Amygdala (tissue), 56 donors: ENCODE measurements around the gene PPP1R13B.

ENCODE experiments used
- DNase-seq, 56 donors: peaks; one replicate each; lab custom pipeline; 2025; lab: John Stamatoyannopoulos, UW

The PPP1R13B gene

DNA sequence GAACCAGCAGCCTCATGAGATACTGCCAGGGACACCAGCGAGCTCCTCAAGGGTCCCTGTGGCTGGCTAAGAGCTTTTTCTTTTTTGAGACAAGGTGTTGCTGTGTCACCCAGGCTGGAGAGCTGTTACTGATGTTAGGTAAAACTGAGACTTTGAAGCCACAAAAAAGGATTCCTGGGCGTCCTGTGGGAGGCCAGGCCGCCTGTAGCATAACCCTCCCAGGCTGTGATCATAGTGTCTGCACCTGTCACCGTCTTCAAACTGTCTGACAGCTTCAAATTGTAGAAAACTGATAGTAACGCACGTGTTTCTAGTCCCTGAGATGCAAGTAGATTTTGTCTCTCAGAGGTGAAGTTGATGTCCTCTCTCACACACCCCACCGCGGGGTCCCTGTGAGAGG, 127.6 kb downstream of the PPP1R13B start:
- DNase-seq = no peak

DNA sequence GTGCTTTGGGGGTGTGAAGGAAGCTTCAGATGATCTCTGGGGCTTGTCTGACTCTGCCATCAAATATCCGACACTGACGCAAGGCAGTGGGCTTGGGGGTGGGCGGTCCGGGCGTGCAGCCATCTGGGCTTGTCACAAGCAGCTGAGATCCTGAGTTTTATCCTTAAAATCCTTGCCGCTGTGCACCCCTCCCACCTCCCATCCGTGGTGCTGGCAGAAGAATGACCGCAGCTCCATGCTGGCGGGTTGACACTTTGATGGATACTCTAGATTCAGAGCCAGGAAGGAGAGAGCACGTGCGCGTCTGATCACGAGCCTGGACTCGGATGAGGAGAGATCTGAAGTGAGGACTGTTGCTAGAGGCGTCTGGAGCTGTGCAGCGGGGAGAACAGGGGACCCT, 128.8 kb downstream of the PPP1R13B start:
- DNase-seq = peak in 2 of 56 donors; percentile 26 to 33

DNA sequence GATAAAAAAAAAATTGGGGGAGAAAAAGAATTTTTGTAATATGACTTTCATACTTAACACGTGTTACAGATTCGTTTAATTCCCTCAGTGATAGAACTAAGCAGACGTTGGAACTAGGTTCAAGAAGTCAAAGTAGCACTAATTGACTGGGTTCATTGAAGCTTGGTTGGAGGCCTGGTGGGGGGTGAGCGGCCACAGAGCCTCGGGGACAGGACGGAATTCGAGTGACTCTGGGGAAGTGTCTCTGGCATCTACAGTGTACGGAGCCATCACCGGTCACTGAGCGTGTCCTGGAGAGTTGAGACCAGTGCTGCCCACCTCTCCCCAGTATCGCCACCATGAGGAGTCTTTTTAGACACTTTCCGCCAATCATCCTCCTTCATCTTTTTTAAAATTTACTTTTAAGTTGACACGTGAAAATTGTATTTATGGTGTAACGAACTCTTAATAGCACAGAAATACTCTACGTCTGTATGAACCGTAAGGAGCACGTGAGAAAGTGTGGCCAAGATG, 130.4 kb downstream of the PPP1R13B start:
- DNase-seq = no peak

DNA sequence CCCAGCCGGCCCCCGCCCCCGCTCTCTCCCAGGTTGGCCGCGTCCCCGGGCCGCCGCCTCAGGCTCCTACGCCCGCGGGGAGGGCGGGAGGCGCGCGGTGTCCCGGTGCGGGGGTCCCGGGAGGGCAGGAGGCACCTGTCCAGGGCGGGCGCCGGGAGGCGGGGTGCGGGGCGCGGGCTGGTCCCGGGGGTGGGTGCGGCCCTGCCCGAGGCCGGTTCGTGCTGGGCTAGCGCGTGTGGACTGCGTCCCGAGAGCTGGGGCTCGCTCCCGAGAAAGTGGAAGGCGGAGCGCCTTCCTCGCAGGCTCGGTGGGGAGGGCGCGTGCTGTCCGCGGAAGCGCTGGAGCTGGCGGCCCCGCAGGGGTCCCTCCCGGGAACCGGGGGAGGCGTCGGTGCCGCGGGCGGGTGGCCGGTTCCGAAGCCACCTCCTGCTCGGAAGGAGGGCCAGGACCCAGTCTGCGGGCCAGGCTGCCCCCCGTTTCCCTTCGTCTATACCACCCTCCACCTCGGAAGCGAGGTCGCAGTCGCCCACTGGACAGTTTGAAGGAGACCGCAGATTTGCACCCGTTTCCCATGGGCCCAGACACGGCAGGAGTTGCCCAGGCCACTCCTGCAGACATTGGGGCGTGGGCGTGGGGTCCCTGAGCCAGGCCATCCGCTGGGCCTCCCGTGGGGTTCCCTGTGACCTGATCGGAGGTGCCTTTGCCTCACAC, 131.1 kb downstream of the PPP1R13B start:
- peak in 1 of 56 donors; percentile 61 for DNase-seq

DNA sequence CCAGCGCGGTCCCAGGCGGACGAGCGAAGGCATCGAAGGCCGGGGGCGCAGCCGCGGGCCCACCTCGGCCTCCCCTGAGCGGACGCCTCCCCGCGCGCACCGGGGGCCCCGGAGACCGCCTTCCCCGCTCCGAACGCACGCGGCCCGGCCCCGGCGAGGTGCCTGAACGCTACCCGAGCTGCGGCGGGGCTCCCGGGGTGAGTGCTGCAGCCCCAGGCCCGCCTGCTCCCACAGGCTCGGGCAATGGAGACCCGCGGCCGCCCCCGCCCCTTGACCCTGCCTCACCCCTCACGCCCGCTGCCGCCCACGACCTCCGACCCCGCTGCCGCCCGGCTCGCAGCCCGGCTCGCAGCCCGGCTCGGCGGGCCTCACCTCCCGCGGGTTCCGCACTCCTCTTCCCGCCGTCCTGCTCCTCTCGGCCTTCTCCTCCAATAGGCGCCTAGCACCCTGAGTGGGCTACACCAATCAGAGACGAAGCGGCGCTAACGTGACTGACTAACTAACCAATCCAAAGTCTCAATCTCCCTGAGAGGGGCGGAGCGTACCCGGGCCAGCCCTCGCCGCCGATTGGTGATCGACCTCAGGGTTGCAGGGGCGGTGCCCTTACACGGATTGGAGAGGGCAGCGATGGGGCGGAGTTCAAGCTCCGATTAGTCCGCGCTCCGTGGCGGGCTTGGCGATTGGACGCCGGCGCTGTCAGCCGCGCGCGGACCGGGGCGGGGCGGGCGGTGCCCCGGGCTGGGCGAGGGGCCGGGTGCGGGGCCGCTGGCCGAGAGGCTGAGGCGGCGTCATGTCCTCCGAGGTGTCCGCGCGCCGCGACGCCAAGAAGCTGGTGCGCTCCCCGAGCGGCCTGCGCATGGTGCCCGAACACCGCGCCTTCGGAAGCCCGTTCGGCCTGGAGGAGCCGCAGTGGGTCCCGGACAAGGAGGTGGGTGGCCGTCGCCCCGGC, 132.0 kb downstream of the PPP1R13B start, which contains the start of the genes XRCC3 and ZFYVE21:
XRCC3 (minus strand) TSS at position 400 of the 949 bp plus-strand sequence. CDS start 4,364 bp downstream, outside the sequence.
ZFYVE21 (plus strand) TSS at position 759 of the 949 bp plus-strand sequence; CDS start at position 791, 32 bp downstream.
- DNase-seq = peak; percentile 89 to 100 (median 98)

DNA sequence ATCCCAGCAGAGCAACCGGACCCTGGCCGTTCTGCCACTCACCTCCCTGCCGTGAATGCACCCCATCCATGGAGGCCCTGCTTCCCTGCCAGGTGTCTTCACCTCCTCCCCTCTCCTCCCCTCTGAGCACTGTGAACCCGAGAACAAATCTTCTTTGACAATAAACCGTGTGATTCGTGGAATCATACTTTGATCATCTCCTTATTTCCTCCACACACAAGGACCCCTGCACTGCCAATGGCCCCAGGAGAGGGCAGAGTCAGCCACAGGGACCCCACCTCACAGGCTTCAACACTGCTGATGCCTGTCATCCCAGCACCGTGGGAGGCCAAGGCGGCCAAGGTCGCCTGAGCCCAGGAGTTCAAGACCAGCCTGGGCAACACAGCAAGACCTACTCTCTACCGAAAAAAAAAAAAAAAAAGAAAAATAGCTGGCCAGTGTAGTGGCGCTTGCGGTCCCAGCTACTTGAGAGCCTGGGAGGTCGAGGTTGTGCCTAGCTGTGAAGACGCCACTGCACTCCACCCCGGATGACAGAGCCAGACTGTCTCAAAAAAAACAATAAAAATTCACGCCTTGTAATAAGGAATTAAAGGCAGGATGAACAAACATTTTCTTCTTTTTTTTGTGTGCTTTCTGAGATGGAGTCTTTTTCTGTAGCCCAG, 133.2 kb downstream of the PPP1R13B start:
- DNase-seq = no peak

DNA sequence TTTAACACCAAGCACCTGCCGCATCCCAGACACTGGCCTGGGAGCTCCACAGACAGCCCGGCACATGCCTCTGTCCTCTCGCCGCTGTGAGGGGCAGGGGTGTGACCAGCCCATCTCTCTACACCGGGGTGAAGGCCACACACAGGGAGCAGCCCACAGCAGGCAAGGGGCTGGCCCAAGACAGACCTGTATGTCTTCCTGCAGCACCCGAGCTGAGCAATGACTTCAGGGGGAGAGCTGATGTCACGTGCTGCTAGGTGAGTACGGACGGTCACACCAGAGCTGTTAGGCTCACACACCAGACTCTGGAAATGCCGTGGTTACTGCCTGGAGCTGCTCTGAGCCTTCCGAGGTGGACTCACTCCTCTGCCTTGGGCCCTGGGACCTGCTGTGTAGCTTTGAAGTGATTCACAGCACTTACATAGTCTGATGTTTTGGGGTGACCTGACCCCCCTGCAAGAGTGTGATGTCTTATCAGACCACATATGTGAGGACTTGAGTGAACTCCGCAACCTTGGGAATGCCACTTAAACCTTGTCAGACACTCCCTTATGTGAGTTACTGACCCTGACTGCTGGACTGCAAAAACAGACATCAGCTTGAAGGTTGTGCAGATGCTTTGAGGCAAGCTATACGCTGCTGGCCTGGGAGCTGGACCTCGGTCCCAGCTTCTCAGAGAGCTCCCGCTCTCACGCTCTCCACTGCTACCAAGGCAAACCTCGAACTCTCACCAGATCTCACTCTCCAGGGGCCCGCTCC, 133.9 kb downstream of the PPP1R13B start:
- DNase-seq = no peak

DNA sequence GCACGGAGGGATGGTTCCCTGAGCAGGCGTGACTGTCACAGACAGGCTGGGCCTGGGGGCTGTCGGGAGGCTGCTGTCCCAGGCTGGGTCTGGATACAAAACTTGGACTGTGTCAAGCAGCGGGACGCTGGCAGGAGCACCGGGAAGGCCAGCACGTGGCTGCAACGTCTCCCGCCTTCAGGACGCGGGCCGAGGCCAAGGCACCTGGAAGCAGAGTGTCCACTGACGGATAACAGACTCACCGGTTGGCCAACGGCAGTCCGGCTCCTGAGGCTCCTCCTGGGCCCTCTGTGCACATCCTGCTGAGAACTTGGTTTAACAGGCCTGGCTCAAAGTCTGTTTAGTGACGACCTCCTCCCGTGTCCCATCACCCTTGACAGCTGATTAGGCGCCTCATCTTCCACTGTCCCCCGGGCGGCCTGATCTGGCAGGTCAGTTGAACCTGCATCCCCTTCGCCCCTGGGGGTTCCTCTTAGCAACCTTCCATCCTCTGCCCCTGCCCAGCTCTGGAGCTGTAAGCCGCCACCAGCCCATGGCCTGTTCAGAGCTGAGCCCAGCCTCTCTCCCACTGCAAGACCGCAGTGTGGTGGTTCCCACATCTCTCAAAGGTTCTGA, 134.6 kb downstream of the PPP1R13B start:
- DNase-seq = no peak

DNA sequence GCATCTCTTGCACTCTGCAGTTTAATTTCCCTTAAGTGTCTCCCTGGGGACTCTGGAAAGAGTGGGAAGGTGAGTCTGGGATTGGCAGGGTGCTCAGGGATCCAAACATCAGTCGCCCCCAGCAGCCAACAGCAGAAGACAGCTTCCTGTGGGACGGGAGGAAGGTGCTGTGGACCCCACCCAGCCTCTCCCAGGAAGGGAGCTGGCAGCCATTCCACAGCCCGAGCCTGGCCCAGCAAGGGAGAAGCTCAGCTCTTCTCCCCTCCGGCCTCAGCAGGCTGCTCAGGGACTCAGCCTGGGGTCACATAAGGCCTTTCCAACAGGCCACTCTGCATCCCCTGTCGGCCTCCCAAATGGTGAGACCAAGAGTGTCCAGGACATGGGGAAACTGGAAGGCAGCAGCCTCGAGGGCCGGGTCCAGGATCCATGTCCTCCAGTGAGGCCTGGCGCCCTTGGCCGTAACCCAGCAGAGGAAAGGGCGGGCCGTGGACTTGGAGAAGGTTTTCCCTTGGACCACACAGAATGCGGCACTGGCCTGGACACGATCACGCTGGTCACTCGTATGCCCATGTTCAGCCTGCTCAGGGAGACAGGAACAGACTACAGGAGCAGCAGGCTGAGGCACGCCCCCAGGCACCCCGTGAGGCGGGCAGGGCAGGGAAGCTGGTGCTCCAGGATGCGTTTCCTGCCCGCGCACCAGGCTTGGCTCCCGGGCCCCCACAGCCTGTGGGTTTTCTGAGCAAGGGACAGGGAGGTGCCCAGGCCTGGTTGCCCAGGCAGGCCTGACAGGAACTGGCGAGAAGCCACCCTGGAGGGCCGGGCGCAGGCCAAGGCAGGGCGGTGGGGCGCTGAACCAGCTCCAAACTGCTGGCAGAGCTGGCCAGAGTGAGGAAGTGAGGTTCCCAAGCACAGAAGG, 135.6 kb downstream of the PPP1R13B start:
- peak in 31 of 56 donors; percentile 29 to 76 (median 53) for DNase-seq

DNA sequence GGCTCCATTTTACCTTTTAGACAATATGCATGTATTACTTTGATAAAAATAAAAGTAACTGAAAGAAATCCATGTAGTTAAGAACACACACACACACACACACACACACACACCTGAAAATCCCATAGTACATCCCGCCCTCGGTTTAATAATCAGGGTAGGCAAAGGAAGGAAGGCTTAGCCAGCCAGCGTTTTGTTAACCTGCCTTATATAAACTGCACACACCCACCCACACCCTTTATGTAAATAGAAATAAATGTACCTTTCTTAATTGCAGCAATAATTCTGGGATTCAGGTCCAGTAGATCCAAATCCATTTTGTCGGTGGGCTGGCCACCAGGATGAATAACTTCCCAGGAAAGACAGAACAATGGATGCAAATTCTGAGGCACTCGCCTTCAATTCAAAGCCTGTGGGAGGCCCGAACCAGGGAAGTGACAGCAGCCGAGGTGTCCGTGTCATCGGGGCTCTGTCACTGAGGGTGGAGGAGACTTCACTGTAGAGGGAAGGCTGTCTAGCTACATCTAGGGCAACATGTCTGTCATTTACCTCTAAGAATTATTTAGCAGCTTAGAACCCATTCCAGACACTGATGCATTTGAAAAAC, 136.5 kb downstream of the PPP1R13B start:
- DNase-seq = no peak

DNA sequence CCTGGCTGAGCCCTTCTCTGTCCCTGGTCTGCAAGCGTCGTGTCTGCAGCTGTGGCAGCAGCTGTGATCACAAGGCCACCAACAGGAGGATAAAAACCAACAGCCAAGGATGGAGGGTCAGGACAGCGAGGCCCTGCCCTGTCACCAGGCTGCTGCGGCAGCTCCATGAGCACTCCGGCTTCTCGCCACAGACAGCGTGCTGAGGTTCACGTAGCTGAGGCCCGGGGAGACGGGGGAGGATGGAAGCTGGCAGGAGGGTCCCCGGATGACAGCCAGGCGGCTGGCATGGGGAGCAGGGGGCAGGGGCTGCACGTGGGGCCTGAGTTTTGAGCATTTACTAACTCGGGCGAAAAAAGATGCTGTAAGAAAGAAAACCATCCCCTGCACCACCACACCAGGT, 137.6 kb downstream of the PPP1R13B start:
- DNase-seq = no peak

DNA sequence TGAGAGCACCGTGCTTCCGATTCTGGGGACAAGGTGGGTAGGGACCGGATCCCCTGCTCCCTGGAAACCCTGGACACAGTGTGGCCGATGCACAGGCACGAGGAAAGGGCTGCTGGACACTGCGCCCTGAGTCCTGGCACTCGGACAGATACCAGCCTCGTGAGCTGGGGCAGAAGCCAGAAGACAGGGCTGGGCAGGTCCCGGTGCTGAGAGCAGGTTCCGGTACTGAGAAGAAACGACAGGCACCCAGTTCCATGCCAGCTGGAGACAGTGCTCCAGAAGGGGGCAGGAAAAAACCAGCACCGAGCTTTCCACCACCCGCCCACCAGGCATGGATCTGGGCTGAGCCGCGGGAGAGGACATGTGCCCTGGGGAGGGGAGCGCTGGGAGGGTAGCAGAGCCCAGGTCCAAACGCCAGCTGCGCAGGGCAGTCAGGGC, 138.6 kb downstream of the PPP1R13B start:
- peak in 32 of 56 donors; percentile 20 to 73 (median 52) for DNase-seq

DNA sequence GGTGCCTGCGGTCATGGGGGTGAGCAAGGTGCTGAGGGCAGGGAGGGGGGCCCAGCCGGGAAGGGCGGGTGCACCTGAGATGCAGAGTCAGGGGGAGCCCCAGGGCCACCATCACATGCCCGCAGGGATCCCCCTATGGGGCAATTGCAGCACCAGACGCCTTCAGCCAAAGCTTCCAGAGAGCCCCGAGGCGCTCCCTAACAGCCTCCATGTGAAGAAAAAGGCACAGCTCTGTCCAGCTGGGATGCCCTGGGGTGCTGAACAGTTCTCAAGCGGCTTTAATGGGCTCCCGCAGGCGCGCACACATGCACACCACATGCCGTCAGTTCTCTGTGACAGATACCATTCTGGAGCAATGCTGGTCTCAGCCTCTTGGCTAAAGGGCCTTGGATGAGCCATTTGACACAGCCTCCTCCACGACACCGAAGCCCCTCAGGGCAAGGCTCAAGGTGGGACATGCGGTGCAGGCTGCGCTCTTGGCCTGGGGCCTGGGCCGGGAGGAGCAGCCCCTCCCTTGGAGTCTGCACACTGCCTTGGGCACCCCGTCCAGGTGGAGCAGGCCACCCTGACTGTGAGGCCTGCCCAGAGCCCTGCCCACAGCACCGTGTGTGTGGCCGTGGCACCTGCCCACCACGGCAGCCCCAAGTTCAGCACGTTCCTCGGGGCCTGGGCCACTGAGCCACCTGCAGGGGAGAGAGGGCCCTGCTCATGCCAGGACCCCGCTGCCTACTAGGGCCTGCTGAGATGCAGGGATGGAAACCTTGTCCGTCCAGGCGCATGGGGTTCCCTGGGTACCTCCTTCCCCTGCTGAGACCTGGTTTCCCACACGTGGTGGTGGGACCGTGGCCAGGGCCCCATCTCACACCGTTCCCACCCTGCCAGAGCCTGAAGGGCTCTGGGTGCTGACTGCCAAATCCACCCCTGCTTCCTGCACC, 139.8 kb downstream of the PPP1R13B start:
- no peak for DNase-seq

DNA sequence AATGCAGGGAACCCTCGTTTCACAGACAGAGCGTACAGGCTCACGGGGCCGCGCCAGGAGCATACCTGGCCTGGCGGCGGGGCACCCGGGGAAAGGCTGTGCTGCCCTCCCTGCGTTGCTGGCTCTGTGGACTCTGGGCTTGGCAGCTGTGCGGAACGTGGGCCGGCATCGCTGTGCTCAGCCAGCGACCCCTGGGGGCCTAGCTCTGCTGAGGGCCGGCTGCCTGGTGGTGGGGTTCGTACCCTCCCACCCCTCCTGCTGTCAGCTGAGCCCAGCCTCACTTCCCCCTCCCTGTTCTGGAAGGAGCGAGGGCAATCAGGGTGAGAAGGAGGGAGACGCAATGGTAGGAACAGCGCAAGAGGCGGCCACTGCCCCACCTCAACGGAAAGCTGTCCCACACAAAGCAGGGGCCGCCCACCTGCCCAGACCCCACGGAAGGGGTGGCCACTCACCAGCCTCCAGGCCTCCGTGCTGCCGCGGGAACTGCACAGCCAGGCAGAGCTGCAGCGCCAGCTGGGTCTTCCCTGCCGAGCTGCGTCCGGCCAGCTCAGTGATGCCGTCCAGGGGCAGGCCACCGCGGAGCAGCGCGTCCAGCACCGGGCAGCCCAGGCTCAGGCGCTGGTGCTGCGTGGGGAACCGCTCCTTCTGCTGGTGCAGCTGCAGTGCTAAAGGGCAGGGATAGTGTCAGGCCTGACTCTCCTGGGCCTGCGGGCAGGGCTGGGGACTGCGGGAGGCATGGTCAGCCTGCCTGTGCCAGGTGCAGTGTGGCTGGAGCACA, 140.6 kb downstream of the PPP1R13B start:
- no peak for DNase-seq

DNA sequence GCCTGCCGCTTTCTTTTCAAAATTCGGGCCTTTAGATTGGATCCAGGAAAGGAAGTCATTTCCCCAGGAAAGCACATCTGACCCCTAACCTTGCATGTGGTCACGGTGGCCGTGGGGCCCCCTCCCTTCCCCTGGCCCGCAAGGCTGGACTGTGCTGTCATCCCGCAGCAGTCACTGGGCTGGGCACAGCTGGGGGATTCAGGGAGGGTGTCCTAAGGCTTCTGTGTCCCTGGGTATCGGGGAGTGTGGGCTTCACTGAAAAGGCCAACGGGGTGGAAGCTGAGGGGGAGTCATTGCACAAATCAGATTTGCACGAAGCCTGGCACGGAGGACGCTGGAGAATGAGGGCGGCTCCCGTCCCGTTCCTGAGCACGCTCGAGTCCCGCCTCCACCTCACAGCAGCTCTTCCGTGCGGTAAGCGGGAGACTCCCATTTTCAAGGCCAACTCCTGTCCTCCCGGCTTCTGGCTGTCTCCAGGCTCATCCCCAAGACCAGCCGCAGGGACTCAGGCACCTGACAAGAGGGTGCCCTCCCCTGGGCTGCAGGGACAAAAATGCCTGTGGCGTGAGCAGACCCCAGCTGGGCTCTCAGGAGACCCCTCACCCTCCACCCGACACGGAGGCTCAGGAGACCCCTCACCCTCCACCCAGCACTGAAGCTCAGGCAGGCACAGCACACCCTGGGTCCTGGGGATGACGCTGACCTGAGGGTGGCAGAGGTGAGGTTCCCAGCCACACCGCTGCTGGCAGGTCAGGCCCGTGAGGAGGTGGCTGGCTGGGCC, 141.7 kb downstream of the PPP1R13B start:
- DNase-seq = no peak
